Measurements from ENCODE around the gene SMOC2.

SMOC2 gene

GRCh38 chr6:168713839-168714238 is 272.9 kb downstream of the SMOC2 start:
- peak; percentile 11 for DNase-seq (ENCODE audit: low spot score)

GRCh38 chr6:168714547-168715260 is 273.7 kb downstream of the SMOC2 start:
- no peak for DNase-seq (ENCODE audit: low spot score)

- DNase-seq (ENCODE audit: low spot score), result no peak
Measured at GRCh38 chr6:168715643-168716481, 274.9 kb downstream of the SMOC2 start.

GRCh38 chr6:168716581-168716980 is 275.6 kb downstream of the SMOC2 start:
- DNase-seq (ENCODE audit: low spot score), result no peak

GRCh38 chr6:168717491-168717890 is 276.5 kb downstream of the SMOC2 start:
- DNase-seq (ENCODE audit: low spot score), result no peak
